HEK293T (cell line): Measurements from ENCODE around the gene VSX2.

Source experiments
- ARNT ChIP-seq: fragments of 450-650 bp; IDR thresholded peaks from 2 replicates; pipeline ENCODE4 v1.6.1; 2017; ENCODE audit warnings: mild to moderate bottlenecking
- ELF4 ChIP-seq: fragments of 450-650 bp; IDR thresholded peaks from 2 replicates; pipeline ENCODE4 v1.6.1; 2017; ENCODE audit warnings: antibody characterized with exemption
- FOXM1 ChIP-seq: fragments of 450-650 bp; IDR thresholded peaks from 2 replicates; pipeline ENCODE4 v1.6.1; 2017; ENCODE audit warnings: mild to moderate bottlenecking, borderline replicate concordance
- HDGF ChIP-seq: fragments of 450-650 bp; IDR thresholded peaks from 2 replicates; pipeline ENCODE4 v1.6.1; 2017; ENCODE audit warnings: antibody characterized with exemption, borderline replicate concordance
- NFRKB ChIP-seq: fragments of 450-650 bp; IDR thresholded peaks from 2 replicates; pipeline ENCODE4 v1.6.1; 2016; ENCODE audit warnings: mild to moderate bottlenecking, moderate library complexity
- SP1 ChIP-seq: fragments of 450-650 bp; IDR thresholded peaks from 2 replicates; pipeline ENCODE4 v1.6.1; 2017
- ZNF384 ChIP-seq: fragments of 450-650 bp; IDR thresholded peaks from 2 replicates; pipeline ENCODE4 v1.6.1; 2016

DNA sequence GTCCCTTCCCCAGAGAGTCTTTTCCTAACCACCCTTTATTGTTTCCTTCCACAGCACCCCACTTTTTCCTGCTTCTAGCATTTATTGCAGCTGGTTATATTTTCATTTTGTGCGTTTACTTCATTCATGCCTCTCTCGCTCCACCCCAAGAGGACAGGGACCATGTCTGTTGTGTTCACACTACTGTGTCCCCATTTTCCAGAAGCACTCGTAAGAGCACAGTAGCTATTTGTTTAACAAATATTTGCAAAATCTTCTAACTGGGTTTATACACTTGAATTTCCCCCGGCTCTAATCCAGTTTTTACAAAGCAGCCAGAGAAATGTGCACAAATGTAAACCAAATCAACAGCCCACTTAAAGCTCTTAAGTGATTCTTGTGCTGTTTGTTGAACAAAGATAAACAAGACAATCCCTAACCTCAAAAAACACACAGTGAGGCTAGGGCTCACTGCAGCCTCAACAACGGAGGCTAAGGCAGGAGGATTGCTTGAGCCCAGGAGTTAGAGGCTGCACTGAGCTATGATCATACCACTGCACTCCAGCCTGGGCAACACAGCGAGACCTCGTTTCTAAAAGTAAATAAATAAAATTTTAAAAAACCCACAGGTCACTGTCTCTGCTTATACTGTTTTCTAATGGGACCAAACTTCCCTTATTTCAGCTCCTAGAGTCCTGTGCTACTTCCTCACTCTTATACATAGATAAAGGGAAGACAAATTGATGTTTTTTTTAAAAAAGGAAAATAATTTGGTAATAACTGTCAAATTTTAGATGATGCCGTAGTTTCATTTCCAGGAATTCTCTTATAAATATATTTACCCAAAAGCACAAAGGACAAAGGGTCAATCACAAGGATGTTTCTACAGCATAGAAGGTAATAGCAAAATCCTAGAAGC, 70.1 kb downstream of the VSX2 start:
- TF ChIP-seq ARNT (no peak), ELF4 (no peak), FOXM1 (no peak), SP1 (no peak), NFRKB (no peak), ZNF384 (no peak), HDGF (no peak)
